ENCODE data around the gene ZMYM2.

GRCh38 chr13:20124303-20124702 is 165.8 kb downstream of the ZMYM2 start:
- TF ChIP-seq CTCF (IDR thresholded peaks at IDR 0.05; ENCODE audit: low read length) (no peak), EZH2 (IDR thresholded peaks at IDR 0.05; ENCODE audit: borderline replicate concordance, low read length) (no peak)

Data from OCI-LY1 (cell line).